ENCODE results near the gene FOXL1. TPM values are rescaled to one million over a fixed set of nuclear protein-coding genes. Genes with fewer than 3 reads are reported as not detected.

Gene FOXL1
- total RNA-seq, 1 experiment from 2014 or later, result 9.3 TPM

- ChIA-PET POLR2A (no interaction called here), CTCF (no interaction called here)
- H3K4me3 ChIP-seq (ENCODE audit: low read depth in 2 of 2, low read length in 2 of 2), result no peak overlapping the region
- ATAC-seq (no peak; the same call in 1 of the 2 replicates), DNase-seq (ENCODE audit: low read depth, low spot score) (no peak)
- no peaks in the 10 kb centered on the region for H3K27me3 ChIP-seq (ENCODE audit: control insufficient read depth, insufficient read depth, low read length)
- no peaks in the 10 kb centered on the region for H3K4me1 ChIP-seq (ENCODE audit: control insufficient read depth, insufficient read depth, low read length)
- H3K36me3 ChIP-seq (ENCODE audit: control insufficient read depth, insufficient read depth, low read length), result no peaks in the 10 kb centered on the region
- BruUV-seq (replicated peaks), result no TSS peak
- H3K9me3 ChIP-seq (ENCODE audit: control insufficient read depth, insufficient read depth, low read depth, low read length), result no peaks in the 10 kb centered on the region
- TF ChIP-seq CTCF (IDR thresholded peaks at IDR 0.05) (no peak), REST (IDR thresholded peaks at IDR 0.05; ENCODE audit: insufficient read depth in 1 of 2, low read depth in 2 of 2, low read length in 1 of 2) (no peak), SIN3A (IDR thresholded peaks at IDR 0.05; ENCODE audit: borderline replicate concordance, insufficient read depth, low read depth, low read length) (no peak), POLR2AphosphoS5 (IDR thresholded peaks at IDR 0.05; ENCODE audit: low read depth, low read length) (no peak), TCF7L2 (IDR thresholded peaks at IDR 0.05; ENCODE audit: low read depth, low read length) (no peak)
- intact Hi-C loops (cut with micrococcal nuclease; ENCODE audit: unreplicated experiment), result no loop called here
- in situ Hi-C loops (cut with HindIII; ENCODE audit: low pct_unique_long_range_greater_than_20kb, low sequenced_read_pairs), result no loop called here
- H3K27ac ChIP-seq (ENCODE audit: low read length), result no peak overlapping the region
Observed at GRCh38 chr16:86531641-86532525, 46.5 kb upstream of the FOXL1 start.

- CTCF ChIA-PET, result no interaction called here
- no peaks in the 10 kb centered on the region for H3K36me3 ChIP-seq (ENCODE audit: control insufficient read depth, insufficient read depth, low read length)
- no peaks in the 10 kb centered on the region for H3K9me3 ChIP-seq (ENCODE audit: control insufficient read depth, insufficient read depth, low read depth, low read length)
- DNase-seq (ENCODE audit: low read depth, low spot score) (no peak), ATAC-seq (no peak)
- intact Hi-C loops (cut with micrococcal nuclease; ENCODE audit: unreplicated experiment) (no loop called here), in situ Hi-C loops (cut with HindIII; ENCODE audit: low pct_unique_long_range_greater_than_20kb, low sequenced_read_pairs) (no loop called here)
- no peak overlapping the region for H3K27ac ChIP-seq (ENCODE audit: low read length)
- no peaks in the 10 kb centered on the region for H3K4me1 ChIP-seq (ENCODE audit: control insufficient read depth, insufficient read depth, low read length)
- POLR2A ChIA-PET, result no interaction called here
- TF ChIP-seq TCF7L2 (IDR thresholded peaks at IDR 0.05; ENCODE audit: low read depth, low read length), result no peak
- no peak overlapping the region for H3K4me3 ChIP-seq (ENCODE audit: low read depth in 2 of 2, low read length in 2 of 2)
- H3K27me3 ChIP-seq (ENCODE audit: control insufficient read depth, insufficient read depth, low read length), result no peaks in the 10 kb centered on the region
- BruUV-seq (replicated peaks), result no TSS peak
Observed at GRCh38 chr16:86532526-86532815, 45.9 kb upstream of the FOXL1 start.

GRCh38 chr16:86533076-86533475, 45.3 kb upstream of the FOXL1 start:
- Histone ChIP-seq H3K4me1 (ENCODE audit: control insufficient read depth, insufficient read depth, low read length) (no peaks in the 10 kb centered on the region), H3K9me3 (ENCODE audit: control insufficient read depth, insufficient read depth, low read depth, low read length) (no peaks in the 10 kb centered on the region), H3K4me3 (ENCODE audit: low read depth in 2 of 2, low read length in 2 of 2) (no peak overlapping the region), H3K27me3 (ENCODE audit: control insufficient read depth, insufficient read depth, low read length) (no peaks in the 10 kb centered on the region), H3K36me3 (ENCODE audit: control insufficient read depth, insufficient read depth, low read length) (no peaks in the 10 kb centered on the region), H3K27ac (ENCODE audit: low read length) (no peak overlapping the region)
- POLR2A ChIA-PET, result no interaction called here
- TF ChIP-seq TCF7L2 (IDR thresholded peaks at IDR 0.05; ENCODE audit: low read depth, low read length), result no peak
- no peak for TF ChIP-seq REST (IDR thresholded peaks at IDR 0.05; ENCODE audit: insufficient read depth in 1 of 2, low read depth in 2 of 2, low read length in 1 of 2)
- TF ChIP-seq POLR2AphosphoS5 (IDR thresholded peaks at IDR 0.05; ENCODE audit: low read depth, low read length), result no peak
- no peak for TF ChIP-seq SIN3A (IDR thresholded peaks at IDR 0.05; ENCODE audit: borderline replicate concordance, insufficient read depth, low read depth, low read length)
- TF ChIP-seq CTCF (IDR thresholded peaks at IDR 0.05), result no peak
- ATAC-seq, result no peak
- intact Hi-C loops (cut with micrococcal nuclease; ENCODE audit: unreplicated experiment), result no loop called here
- DNase-seq (ENCODE audit: low read depth, low spot score), result no peak
- in situ Hi-C loops (cut with HindIII; ENCODE audit: low pct_unique_long_range_greater_than_20kb, low sequenced_read_pairs), result no loop called here
- CTCF ChIA-PET, result no interaction called here
- no TSS peak for BruUV-seq (replicated peaks)
